Measurements from ENCODE around the gene TPSB2.
"Not testable (repeated sequence)": the region's sequence is repeated elsewhere in the genome, so short reads cannot be mapped to it uniquely, and the experiment has no call there.

The TPSB2 gene

DNA sequence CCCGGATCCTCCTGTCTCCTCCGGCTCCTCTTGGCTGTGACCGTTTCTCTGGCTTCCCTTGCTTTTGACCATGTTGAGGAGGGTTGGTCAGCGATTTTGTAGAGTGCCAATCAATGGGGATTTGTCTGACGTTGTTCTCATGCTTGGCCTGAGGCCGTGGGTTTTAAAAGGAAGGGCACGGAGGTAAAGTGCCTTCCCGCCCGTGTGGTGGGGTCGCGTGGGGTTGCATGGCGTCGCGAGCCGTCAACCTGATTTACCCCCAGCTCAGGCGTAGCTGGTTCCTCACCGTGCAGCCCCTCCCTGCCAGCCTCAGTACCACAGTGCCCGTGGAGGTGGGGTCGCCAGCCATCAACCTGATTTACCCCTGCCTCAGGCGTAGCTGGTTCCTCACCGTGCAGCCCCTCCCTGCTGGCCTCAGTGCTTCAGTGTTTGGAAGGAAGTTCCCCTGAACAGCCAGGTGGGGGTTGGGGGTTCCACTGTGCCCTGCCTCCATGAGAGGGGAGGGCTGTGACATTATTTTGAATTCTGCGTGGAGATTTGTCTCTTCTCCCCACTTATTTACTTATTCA lies 15.6 kb upstream of the TPSB2 start:
- Mint-ChIP-seq H3K36me3 (ENCODE audit: low read depth) (no peaks in the 10 kb centered on the region), H3K9me3 (no peaks in the 10 kb centered on the region), H3K4me3 (no peak overlapping the region), H3K4me1 (no peaks in the 10 kb centered on the region), H3K27me3 (ENCODE audit: low read depth) (peaks cover 18% of the 10 kb centered on the region), H3K27ac (no peak overlapping the region)
- TF ChIP-seq, protein P1, sequence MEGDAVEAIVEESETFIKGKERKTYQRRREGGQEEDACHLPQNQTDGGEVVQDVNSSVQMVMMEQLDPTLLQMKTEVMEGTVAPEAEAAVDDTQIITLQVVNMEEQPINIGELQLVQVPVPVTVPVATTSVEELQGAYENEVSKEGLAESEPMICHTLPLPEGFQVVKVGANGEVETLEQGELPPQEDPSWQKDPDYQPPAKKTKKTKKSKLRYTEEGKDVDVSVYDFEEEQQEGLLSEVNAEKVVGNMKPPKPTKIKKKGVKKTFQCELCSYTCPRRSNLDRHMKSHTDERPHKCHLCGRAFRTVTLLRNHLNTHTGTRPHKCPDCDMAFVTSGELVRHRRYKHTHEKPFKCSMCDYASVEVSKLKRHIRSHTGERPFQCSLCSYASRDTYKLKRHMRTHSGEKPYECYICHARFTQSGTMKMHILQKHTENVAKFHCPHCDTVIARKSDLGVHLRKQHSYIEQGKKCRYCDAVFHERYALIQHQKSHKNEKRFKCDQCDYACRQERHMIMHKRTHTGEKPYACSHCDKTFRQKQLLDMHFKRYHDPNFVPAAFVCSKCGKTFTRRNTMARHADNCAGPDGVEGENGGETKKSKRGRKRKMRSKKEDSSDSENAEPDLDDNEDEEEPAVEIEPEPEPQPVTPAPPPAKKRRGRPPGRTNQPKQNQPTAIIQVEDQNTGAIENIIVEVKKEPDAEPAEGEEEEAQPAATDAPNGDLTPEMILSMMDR (IDR thresholded peaks at IDR 0.05; ENCODE audit: unreplicated experiment in 3 of 3) = no peak

DNA sequence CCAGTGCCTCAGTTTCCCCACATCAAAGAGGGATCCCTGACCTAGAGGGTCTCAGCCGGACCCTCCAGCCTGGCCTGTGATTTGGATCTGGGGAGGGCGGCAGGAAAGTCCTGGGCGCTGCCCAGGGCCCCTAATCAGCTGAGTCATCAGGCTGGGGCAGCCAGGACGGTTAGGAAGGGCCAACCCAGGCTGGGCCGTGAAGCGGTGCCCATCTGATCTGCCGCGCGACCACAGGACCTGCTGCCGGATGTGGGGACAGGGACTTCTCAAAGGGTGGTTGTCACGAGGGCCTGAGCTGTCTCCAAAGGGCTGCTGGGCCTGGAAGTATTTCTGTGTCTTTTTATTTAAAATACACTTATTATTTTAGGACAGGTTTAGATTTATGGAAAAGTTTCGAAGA lies 14.9 kb upstream of the TPSB2 start:
- Mint-ChIP-seq H3K27ac (no peak overlapping the region), H3K27me3 (ENCODE audit: low read depth) (peaks cover 18% of the 10 kb centered on the region), H3K4me1 (no peaks in the 10 kb centered on the region), H3K36me3 (ENCODE audit: low read depth) (no peaks in the 10 kb centered on the region), H3K4me3 (no peak overlapping the region), H3K9me3 (no peaks in the 10 kb centered on the region)
- TF ChIP-seq, protein P1 (IDR thresholded peaks at IDR 0.05; ENCODE audit: unreplicated experiment in 3 of 3) = no peak

DNA sequence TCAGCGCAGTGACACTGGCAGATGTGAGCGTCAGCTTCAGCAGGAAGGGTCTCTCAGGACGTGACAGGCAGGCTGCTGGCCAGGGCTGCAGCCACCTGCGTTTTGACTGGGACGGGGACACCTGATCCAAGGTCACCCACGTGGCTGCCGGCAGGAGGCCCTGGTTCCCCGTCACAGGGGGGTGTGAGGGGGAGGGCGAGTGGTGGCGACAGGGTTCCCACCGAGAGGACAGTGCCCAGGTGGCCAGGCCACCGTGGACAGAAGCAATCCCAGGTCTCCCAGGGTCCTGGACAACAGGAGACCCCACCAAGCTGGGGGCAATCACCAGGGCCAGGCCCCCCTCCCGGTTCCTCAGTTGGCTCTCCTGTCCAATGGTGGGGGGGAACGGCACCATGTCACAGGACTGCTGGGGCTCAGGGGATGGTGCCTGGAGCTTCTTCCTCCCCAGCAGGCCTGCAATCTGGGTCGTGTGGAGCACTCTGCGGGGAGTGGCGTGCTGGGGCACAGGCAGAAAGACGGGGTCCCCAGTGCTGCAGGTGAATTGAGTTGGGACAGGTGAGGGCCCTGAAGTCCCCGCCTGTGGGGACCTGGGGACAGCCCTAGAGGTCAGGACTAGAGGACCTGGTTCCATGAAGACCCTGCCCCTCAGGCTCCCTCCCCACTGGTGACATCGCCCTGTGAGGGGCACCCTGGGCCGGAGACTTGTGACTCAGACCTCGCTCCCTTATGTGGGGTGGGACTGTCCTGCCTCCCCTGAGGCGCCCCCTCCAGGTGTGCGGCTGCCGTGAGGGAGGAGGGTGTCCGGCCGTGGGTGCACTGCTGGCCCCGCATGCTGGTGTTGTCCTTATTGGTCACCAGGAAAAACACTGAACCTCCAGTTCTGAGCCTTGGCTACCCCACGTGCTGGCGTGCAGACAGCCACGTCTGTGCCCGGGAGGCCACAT lies 14.2 kb upstream of the TPSB2 start:
- not testable (repeated sequence) for H3K4me1 Mint-ChIP-seq, H3K9me3 Mint-ChIP-seq

DNA sequence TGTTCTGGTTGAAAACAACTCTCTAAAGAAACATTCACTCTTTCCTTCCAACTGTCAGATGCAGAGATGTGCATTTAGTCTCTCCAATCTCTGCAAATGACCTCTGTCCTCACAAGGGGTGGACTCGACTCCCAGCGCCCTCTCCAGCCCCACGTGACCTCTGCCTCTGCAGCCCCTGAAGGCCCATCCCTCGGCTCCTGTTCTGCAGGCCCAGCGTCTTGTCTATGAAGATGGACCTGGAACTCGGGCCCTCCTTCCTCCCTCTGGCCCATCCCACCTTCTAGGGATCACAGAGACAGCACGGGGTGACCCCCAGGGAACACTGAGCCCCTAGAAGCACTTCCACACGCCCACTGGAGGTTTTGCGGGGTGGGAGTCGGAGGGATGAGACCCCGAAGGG lies 13.4 kb upstream of the TPSB2 start:
- H3K4me3 Mint-ChIP-seq; H3K9me3 Mint-ChIP-seq; H3K36me3 Mint-ChIP-seq (ENCODE audit: low read depth); H3K27ac Mint-ChIP-seq; H3K4me1 Mint-ChIP-seq: not testable (repeated sequence)
- H3K27me3 Mint-ChIP-seq (ENCODE audit: low read depth) = peaks cover 18% of the 10 kb centered on the region

More for the DNA sequence above, 14.2 kb upstream of the TPSB2 start:
- not testable (repeated sequence) for H3K36me3 Mint-ChIP-seq (ENCODE audit: low read depth); H3K4me3 Mint-ChIP-seq; H3K27ac Mint-ChIP-seq
- peaks cover 18% of the 10 kb centered on the region for H3K27me3 Mint-ChIP-seq (ENCODE audit: low read depth)

DNA sequence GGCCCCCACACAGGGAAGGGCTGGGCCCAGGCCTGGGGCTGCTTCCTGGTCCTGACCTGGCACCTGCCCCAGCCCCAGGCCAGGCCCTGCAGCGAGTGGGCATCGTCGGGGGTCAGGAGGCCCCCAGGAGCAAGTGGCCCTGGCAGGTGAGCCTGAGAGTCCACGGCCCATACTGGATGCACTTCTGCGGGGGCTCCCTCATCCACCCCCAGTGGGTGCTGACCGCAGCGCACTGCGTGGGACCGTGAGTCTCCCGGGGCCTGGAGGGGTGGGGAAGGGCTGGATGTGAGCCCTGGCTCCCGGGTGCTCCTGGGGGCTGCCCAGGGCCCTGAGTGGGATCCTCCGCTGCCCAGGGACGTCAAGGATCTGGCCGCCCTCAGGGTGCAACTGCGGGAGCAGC lies 11.1 kb upstream of the TPSB2 start:
- not testable (repeated sequence) for H3K4me3 Mint-ChIP-seq; H3K9me3 Mint-ChIP-seq; H3K36me3 Mint-ChIP-seq (ENCODE audit: low read depth); H3K27ac Mint-ChIP-seq; H3K27me3 Mint-ChIP-seq (ENCODE audit: low read depth); H3K4me1 Mint-ChIP-seq

DNA sequence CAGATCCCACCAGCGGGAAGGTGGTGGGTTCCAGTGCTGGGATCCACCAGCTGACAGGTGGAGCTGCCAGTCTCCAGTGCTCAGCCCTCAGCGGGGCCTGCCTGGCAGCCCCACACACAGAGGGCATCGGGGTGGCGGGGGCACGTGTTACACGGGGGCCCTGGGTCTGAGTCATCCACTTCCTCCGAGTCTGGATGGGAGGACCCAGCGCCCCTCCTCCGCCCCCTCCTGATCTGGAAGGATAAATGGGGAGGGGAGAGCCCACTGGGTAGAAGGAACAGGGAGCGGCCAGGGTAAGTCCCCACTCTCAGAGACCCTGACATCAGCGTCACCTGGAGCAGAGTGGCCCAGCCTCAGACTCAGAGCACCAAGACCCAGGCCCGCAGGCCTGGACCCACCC lies 10.5 kb upstream of the TPSB2 start, which contains the start of gene TPSAB1:
Gene TPSAB1, plus strand, starts transcription at position 270 of the 400 bp plus-strand sequence. CDS start 234 bp downstream, outside the sequence.
- H3K27me3 Mint-ChIP-seq (ENCODE audit: low read depth); H3K9me3 Mint-ChIP-seq; H3K4me3 Mint-ChIP-seq; H3K36me3 Mint-ChIP-seq (ENCODE audit: low read depth); H3K27ac Mint-ChIP-seq; H3K4me1 Mint-ChIP-seq: not testable (repeated sequence)

DNA sequence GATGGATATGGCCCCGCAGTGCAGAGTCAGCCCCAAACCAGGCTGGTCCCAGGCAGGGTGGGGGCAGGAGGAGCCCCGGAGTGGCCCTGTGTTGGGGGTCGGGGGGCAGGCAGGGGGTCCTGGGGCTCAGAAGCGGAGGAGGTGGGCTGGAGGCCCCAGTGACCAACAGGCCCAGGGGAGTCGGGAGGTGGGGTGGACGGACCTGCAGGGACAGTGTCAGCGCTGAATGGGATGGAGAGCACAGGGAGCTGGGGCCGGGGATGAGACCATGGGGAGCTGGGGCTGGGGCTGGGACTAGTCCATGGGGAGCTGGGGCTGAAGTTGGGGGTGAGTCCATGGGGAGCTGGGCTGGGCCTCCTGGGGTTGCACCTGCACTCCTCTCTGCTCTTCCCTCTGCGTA lies 9.6 kb upstream of the TPSB2 start:
- H3K36me3 Mint-ChIP-seq (ENCODE audit: low read depth); H3K4me3 Mint-ChIP-seq; H3K27ac Mint-ChIP-seq; H3K27me3 Mint-ChIP-seq (ENCODE audit: low read depth); H3K4me1 Mint-ChIP-seq; H3K9me3 Mint-ChIP-seq: not testable (repeated sequence)

DNA sequence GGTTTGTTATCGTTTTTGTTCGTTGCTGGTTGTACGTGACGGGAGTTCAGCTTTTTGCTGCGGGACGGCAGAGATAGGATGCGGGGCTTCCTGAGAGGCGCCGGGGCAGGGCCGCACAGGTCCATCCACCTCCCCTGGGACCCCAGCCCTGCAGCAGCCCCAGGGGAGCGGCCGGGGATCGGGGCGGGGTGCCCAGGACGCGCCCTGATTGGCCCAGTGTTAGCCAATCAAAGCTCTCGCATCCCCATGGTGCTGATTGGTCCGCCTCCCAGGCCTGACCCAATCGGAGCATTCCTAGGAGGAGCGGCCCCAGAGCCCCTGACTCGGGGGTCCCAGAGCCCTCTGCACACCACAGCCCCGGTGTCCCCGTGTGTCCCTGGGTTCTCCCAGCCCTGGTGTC lies 8.9 kb upstream of the TPSB2 start:
- not testable (repeated sequence) for H3K4me3 Mint-ChIP-seq; H3K27me3 Mint-ChIP-seq (ENCODE audit: low read depth); H3K4me1 Mint-ChIP-seq

DNA sequence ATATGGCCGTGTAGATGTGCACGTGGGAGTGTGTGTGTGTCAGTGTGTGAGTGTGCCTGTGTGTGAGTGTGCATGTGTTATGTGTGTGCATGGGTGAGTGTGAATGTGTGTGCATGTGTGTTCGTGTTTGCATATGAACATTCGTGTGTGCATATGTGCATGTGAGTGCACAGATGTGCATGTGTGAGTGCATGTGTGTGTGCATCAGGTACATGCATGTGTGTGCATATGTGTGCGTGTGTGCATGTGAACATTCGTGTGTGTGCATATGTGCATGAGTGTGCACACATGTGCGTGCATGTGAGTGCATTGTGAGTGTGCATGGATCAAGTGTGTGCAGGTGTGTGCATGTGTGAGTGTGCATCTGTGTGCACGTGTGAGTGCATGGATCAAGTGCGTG lies 8.0 kb upstream of the TPSB2 start:
- Mint-ChIP-seq H3K36me3 (ENCODE audit: low read depth) (no peaks in the 10 kb centered on the region), H3K9me3 (peaks cover 5% of the 10 kb centered on the region), H3K27ac (peak overlapping the region in 1 of 3 experiments; percentile 38), H3K4me1 (no peaks in the 10 kb centered on the region), H3K4me3 (no peak overlapping the region), H3K27me3 (ENCODE audit: low read depth) (peaks cover 6% of the 10 kb centered on the region)
- TF ChIP-seq, protein P1 (IDR thresholded peaks at IDR 0.05; ENCODE audit: unreplicated experiment in 3 of 3) = no peak

More for the DNA sequence above, 8.9 kb upstream of the TPSB2 start:
- H3K36me3 Mint-ChIP-seq (ENCODE audit: low read depth); H3K9me3 Mint-ChIP-seq; H3K27ac Mint-ChIP-seq: not testable (repeated sequence)

DNA sequence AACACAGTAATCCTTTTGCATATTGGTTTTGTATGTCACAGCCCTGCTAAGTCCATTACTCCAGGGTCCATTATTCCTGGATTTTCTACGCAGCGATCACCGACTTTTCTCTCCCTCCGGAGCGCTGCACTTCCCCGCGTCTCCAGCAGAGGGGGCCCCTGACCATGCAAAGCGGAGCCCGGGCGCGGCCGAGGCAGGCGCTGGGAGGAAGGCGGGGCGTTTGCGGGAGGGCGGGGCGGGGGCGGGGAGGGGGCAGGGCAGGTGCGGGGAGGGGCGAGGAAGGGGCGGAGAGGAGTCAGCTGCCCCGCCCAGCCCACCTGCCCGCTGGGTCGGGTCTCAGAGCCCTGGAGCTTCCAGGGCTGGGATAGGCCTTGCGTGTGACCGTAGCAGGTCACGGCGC lies 6.7 kb upstream of the TPSB2 start:
- H3K27ac Mint-ChIP-seq; H3K9me3 Mint-ChIP-seq; H3K4me1 Mint-ChIP-seq; H3K36me3 Mint-ChIP-seq (ENCODE audit: low read depth); H3K27me3 Mint-ChIP-seq (ENCODE audit: low read depth); H3K4me3 Mint-ChIP-seq: not testable (repeated sequence)

DNA sequence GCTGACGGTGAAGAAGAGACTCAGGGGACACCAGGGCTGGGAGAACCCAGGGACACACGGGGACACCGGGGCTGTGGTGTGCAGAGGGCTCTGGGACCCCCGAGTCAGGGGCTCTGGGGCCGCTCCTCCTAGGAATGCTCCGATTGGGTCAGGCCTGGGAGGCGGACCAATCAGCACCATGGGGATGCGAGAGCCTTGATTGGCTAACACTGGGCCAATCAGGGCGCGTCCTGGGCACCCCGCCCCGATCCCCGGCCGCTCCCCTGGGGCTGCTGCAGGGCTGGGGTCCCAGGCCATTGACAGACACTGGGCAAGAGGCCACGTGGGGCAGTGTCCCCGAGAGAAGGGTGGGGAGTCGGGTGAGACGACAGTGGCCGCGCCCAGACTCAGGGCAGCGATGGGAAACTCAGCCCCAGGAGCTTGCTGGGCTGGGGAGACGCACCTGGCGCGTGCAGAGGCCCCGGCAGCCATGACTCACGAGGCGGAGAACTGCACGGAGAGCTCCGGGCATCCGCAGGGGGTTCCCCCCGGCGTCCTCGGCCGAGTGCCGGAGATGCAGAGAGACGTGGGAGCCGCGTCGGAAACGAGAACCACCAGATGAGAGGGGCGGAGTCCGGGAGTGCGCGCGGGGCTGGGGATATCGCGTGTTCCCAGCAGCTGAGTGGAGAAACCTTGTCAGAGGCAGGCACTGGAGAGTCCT lies 2.2 kb upstream of the TPSB2 start:
- H3K27ac Mint-ChIP-seq; H3K4me3 Mint-ChIP-seq; H3K9me3 Mint-ChIP-seq; H3K36me3 Mint-ChIP-seq (ENCODE audit: low read depth); H3K4me1 Mint-ChIP-seq; H3K27me3 Mint-ChIP-seq (ENCODE audit: low read depth): not testable (repeated sequence)
